ENCODE results near the gene CCNB1. TPM values are rescaled to one million over a fixed set of nuclear protein-coding genes. Genes with fewer than 3 reads are reported as not detected.

The CCNB1 gene
- total RNA-seq, 1 experiment from 2014 or later = 281 TPM

DNA sequence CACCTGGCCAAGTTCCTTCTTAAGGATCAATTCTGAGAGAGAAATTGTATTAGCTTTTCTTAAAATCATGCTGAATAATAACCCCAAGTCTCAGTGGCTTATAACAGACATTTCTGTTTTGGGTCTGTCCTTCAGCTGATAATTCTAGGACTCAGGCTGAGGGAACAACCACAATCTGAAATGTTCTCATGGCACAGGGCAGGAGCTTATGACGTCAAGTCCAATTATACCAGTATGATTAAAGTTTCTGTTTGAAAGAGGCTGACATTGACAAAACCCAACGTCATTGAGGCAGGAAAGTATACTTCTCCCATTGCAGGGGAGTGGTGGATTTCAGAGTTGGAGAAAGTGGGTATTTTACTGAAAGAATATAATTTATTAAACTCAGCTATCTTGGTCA is 44.2 kb downstream of the CCNB1 start:
- POLR2A ChIA-PET = no interaction called here
- no peak for TF ChIP-seq POLR2AphosphoS5 (IDR thresholded peaks at IDR 0.05; ENCODE audit: low read depth, low read length)
- TF ChIP-seq, protein P1, sequence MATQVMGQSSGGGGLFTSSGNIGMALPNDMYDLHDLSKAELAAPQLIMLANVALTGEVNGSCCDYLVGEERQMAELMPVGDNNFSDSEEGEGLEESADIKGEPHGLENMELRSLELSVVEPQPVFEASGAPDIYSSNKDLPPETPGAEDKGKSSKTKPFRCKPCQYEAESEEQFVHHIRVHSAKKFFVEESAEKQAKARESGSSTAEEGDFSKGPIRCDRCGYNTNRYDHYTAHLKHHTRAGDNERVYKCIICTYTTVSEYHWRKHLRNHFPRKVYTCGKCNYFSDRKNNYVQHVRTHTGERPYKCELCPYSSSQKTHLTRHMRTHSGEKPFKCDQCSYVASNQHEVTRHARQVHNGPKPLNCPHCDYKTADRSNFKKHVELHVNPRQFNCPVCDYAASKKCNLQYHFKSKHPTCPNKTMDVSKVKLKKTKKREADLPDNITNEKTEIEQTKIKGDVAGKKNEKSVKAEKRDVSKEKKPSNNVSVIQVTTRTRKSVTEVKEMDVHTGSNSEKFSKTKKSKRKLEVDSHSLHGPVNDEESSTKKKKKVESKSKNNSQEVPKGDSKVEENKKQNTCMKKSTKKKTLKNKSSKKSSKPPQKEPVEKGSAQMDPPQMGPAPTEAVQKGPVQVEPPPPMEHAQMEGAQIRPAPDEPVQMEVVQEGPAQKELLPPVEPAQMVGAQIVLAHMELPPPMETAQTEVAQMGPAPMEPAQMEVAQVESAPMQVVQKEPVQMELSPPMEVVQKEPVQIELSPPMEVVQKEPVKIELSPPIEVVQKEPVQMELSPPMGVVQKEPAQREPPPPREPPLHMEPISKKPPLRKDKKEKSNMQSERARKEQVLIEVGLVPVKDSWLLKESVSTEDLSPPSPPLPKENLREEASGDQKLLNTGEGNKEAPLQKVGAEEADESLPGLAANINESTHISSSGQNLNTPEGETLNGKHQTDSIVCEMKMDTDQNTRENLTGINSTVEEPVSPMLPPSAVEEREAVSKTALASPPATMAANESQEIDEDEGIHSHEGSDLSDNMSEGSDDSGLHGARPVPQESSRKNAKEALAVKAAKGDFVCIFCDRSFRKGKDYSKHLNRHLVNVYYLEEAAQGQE (IDR thresholded peaks at IDR 0.05; ENCODE audit: low read depth) = no peak

DNA sequence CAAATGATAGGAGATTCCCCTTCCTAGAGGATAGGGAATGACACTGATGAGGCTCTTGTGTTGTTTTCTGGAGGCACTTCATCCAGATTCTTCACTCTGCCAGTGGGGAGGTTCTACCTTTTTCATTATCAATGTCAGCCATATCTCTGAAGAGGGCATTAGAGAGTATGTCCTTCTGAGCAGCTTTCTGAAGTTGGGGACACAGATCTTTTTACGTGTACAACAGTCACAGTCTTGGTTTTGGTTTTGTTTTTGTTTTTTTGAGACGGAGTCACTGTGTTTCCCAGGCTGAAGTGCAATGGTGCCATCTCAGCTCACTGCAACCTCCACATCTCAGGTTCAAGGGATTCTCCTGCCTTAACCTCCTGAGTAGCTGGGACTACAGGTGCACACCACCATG is 45.1 kb downstream of the CCNB1 start:
- ChIA-PET RAD21 (ENCODE audit: low non-redundant PET in 1 of 2, low total read pairs in 2 of 2, uncharacterized antibody in 2 of 2, unreplicated experiment in 2 of 2) (no interaction called here), CTCF (no interaction called here), POLR2A (no interaction called here)
- no peaks in the 10 kb centered on the region for H3K9me3 ChIP-seq (ENCODE audit: control insufficient read depth in 1 of 2, insufficient read depth in 1 of 2, low read depth in 1 of 2, low read length in 2 of 2)
- no peaks in the 10 kb centered on the region for H3K79me2 ChIP-seq (ENCODE audit: insufficient read depth, low read length)
- no peak overlapping the region for H3K9ac ChIP-seq (ENCODE audit: low read length)
- no peaks in the 10 kb centered on the region; the same call in 1 of the 2 replicates for H4K20me1 ChIP-seq (ENCODE audit: insufficient read depth)
- no peak overlapping the region for H3K4me3 ChIP-seq (replicated peaks in 1 of 2; ENCODE audit: low read depth in 1 of 2, low read length in 2 of 2)
- ATAC-seq (no peak), DNase-seq (ENCODE audit: low read depth, low spot score) (no peak)
- H3K9me2 ChIP-seq (ENCODE audit: insufficient read depth) = no peaks in the 10 kb centered on the region
- intact Hi-C loops (cut with micrococcal nuclease) = loop anchor here (10.0 kb wide), 1 partner anchor 117 kb away; the partner anchor contains the start of gene SLC30A5
- BruUV-seq (replicated peaks) = no TSS peak
- H3K36me3 ChIP-seq (ENCODE audit: control insufficient read depth in 1 of 2, insufficient read depth in 2 of 2, low read length in 2 of 2) = peaks cover 0 to 9% of the 10 kb centered on the region in 2 experiments; a peak in 2 of 4 replicates
- no peak overlapping the region for H2AFZ ChIP-seq (ENCODE audit: low read depth, low read length, poor library complexity, severe bottlenecking)
- H3K27me3 ChIP-seq (ENCODE audit: insufficient read depth, low read length) = no peaks in the 10 kb centered on the region
- peaks cover under 1 to 14% of the 10 kb centered on the region in 2 experiments; a peak in 3 of 4 replicates for H3K4me1 ChIP-seq (ENCODE audit: control insufficient read depth in 1 of 2, insufficient read depth in 2 of 2, low read length in 2 of 2)
- no peak overlapping the region for H3K27ac ChIP-seq (ENCODE audit: low read depth, low read length)
- no peak overlapping the region for H3K4me2 ChIP-seq (ENCODE audit: low read length)
- TF ChIP-seq ZNF274 (IDR thresholded peaks at IDR 0.05; ENCODE audit: low read depth, low read length) = no peak
- no peak for TF ChIP-seq CBX3 (IDR thresholded peaks at IDR 0.05; ENCODE audit: low read depth)
- TF ChIP-seq POLR2A (IDR thresholded peaks at IDR 0.05; ENCODE audit: borderline replicate concordance, extremely low read depth, insufficient read depth, insufficient read length) = no peak
- TF ChIP-seq, protein P2, sequence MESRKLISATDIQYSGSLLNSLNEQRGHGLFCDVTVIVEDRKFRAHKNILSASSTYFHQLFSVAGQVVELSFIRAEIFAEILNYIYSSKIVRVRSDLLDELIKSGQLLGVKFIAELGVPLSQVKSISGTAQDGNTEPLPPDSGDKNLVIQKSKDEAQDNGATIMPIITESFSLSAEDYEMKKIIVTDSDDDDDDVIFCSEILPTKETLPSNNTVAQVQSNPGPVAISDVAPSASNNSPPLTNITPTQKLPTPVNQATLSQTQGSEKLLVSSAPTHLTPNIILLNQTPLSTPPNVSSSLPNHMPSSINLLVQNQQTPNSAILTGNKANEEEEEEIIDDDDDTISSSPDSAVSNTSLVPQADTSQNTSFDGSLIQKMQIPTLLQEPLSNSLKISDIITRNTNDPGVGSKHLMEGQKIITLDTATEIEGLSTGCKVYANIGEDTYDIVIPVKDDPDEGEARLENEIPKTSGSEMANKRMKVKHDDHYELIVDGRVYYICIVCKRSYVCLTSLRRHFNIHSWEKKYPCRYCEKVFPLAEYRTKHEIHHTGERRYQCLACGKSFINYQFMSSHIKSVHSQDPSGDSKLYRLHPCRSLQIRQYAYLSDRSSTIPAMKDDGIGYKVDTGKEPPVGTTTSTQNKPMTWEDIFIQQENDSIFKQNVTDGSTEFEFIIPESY (IDR thresholded peaks at IDR 0.05; ENCODE audit: extremely low read depth, insufficient replicate concordance, low read length) = no peak
- TF ChIP-seq FOSL1 (IDR thresholded peaks at IDR 0.05; ENCODE audit: low read depth) = no peak
- no peak for TF ChIP-seq EZH2phosphoT487 (IDR thresholded peaks at IDR 0.05; ENCODE audit: borderline replicate concordance)
- no peak for TF ChIP-seq EGR1 (IDR thresholded peaks at IDR 0.05; ENCODE audit: low read depth)
- no peak for TF ChIP-seq ZFX (IDR thresholded peaks at IDR 0.05)
- no peak for TF ChIP-seq SIN3A (IDR thresholded peaks at IDR 0.05; ENCODE audit: low read depth)
- no peak for TF ChIP-seq JUND (IDR thresholded peaks at IDR 0.05)
- TF ChIP-seq, protein P3, sequence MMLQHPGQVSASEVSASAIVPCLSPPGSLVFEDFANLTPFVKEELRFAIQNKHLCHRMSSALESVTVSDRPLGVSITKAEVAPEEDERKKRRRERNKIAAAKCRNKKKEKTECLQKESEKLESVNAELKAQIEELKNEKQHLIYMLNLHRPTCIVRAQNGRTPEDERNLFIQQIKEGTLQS (IDR thresholded peaks at IDR 0.05) = no peak
- no peak for TF ChIP-seq CEBPB (IDR thresholded peaks at IDR 0.05; ENCODE audit: low read depth)
- TF ChIP-seq YY1 (IDR thresholded peaks at IDR 0.05; ENCODE audit: extremely low read depth, insufficient replicate concordance, low read depth, low read length) = no peak
- no peak for TF ChIP-seq TCF7L2 (IDR thresholded peaks at IDR 0.05; ENCODE audit: borderline replicate concordance, extremely low read depth, insufficient read depth, insufficient read length)

More for the DNA sequence above, 44.2 kb downstream of the CCNB1 start:
- Histone ChIP-seq H3K9me3 (ENCODE audit: control insufficient read depth in 1 of 2, insufficient read depth in 1 of 2, low read depth in 1 of 2, low read length in 2 of 2) (no peaks in the 10 kb centered on the region), H3K4me3 (replicated peaks in 1 of 2; ENCODE audit: low read depth in 1 of 2, low read length in 2 of 2) (no peak overlapping the region), H2AFZ (ENCODE audit: low read depth, low read length, poor library complexity, severe bottlenecking) (no peak overlapping the region), H3K27ac (ENCODE audit: low read depth, low read length) (no peak overlapping the region), H3K9me2 (ENCODE audit: insufficient read depth) (no peaks in the 10 kb centered on the region), H4K20me1 (ENCODE audit: insufficient read depth) (no peaks in the 10 kb centered on the region; the same call in 1 of the 2 replicates), H3K27me3 (ENCODE audit: insufficient read depth, low read length) (no peaks in the 10 kb centered on the region), H3K79me2 (ENCODE audit: insufficient read depth, low read length) (no peaks in the 10 kb centered on the region), H3K36me3 (ENCODE audit: control insufficient read depth in 1 of 2, insufficient read depth in 2 of 2, low read length in 2 of 2) (peaks cover 0 to 9% of the 10 kb centered on the region in 2 experiments; a peak in 2 of 4 replicates), H3K4me1 (ENCODE audit: control insufficient read depth in 1 of 2, insufficient read depth in 2 of 2, low read length in 2 of 2) (peaks cover 8 to 14% of the 10 kb centered on the region in 2 experiments), H3K9ac (ENCODE audit: low read length) (no peak overlapping the region), H3K4me2 (ENCODE audit: low read length) (no peak overlapping the region)
- intact Hi-C loops (cut with micrococcal nuclease) = loop anchor here (10.0 kb wide), 1 partner anchor 116 kb away; the partner anchor contains the start of gene SLC30A5
- ATAC-seq (no peak), DNase-seq (ENCODE audit: low read depth, low spot score) (no peak)
- ChIA-PET RAD21 (ENCODE audit: low non-redundant PET in 1 of 2, low total read pairs in 2 of 2, uncharacterized antibody in 2 of 2, unreplicated experiment in 2 of 2) (no interaction called here), CTCF (no interaction called here)
- no TSS peak for BruUV-seq (replicated peaks)

All from HCT116 (cell line).